HepG2 (cell line): ENCODE measurements around the gene CCT7. TPM values are rescaled to one million over a fixed set of nuclear protein-coding genes. Genes with fewer than 3 reads are reported as not detected.
A peak's percentile ranks its signal among the peaks of the same experiment; 100 is the strongest.

ENCODE experiments used
- DNMT3B ChIP-seq: conservative IDR thresholded peaks from 2 replicates; pipeline ENCODE4 v1.6.1; 2016; ENCODE audit warnings: missing biosample characterization, control low read depth
- ELF4 ChIP-seq: sonication (generic); formaldehyde crosslinking; IDR thresholded peaks from 2 replicates; pipeline ENCODE4 v1.5.0; 2020; ENCODE audit warnings: missing genetic modification reagents, mild to moderate bottlenecking, moderate library complexity, borderline replicate concordance
- HMG20B ChIP-seq: conservative IDR thresholded peaks from 2 replicates; pipeline ENCODE4 v1.6.1; 2016; ENCODE audit warnings: missing genetic modification reagents, missing compliant biosample characterization
- JDP2 ChIP-seq: sonication (generic); formaldehyde crosslinking; IDR thresholded peaks from 2 replicates; pipeline ENCODE4 v1.8.1; 2022; ENCODE audit warnings: missing genetic modification reagents, borderline replicate concordance
- KAT2B ChIP-seq: fragments of 150-350 bp; IDR thresholded peaks from 2 replicates; pipeline ENCODE4 v1.6.1; 2014; ENCODE audit warnings: low read depth, low read length, borderline replicate concordance
- NR2F6 ChIP-seq, 2 experiments: IDR thresholded peaks; 2 replicates each; pipeline ENCODE4 v1.6.1; 2016; ENCODE audit warnings: antibody characterized with exemption in 1 of 2, mild to moderate bottlenecking in 1 of 2
- PAWR ChIP-seq: sonication (generic); formaldehyde crosslinking; IDR thresholded peaks from 2 replicates; pipeline ENCODE4 v1.4.0; 2020; ENCODE audit warnings: missing genetic modification reagents, mild to moderate bottlenecking, borderline replicate concordance
- PCBP1 ChIP-seq: fragments of 200-400 bp; formaldehyde crosslinking; IDR thresholded peaks from 2 replicates; pipeline ENCODE4 v1.6.1; 2017; ENCODE audit warnings: mild to moderate bottlenecking, low read depth, low read length, borderline replicate concordance
- POLR2G ChIP-seq: fragments of 200-400 bp; formaldehyde crosslinking; IDR thresholded peaks from 2 replicates; pipeline ENCODE4 v1.6.1; 2018; ENCODE audit warnings: mild to moderate bottlenecking, low read depth, low read length, moderate library complexity
- SALL2 ChIP-seq: sonication (generic); formaldehyde crosslinking; IDR thresholded peaks from 2 replicates; pipeline ENCODE4 v1.8.1; 2023; ENCODE audit warnings: mild to moderate bottlenecking, missing genetic modification reagents, inconsistent platforms
- SNAPC5 ChIP-seq: sonication (generic); formaldehyde crosslinking; IDR thresholded peaks from 2 replicates; pipeline ENCODE4 v1.8.1; 2023; ENCODE audit warnings: mild to moderate bottlenecking, missing genetic modification reagents, borderline replicate concordance
- TGIF2 ChIP-seq: IDR thresholded peaks from 2 replicates; pipeline ENCODE4 v1.6.1; 2016; ENCODE audit warnings: control low read depth, missing compliant biosample characterization
- ZC3H13 ChIP-seq: sonication (generic); formaldehyde crosslinking; IDR thresholded peaks from 2 replicates; pipeline ENCODE4 v1.8.1; 2023; ENCODE audit warnings: mild to moderate bottlenecking, missing genetic modification reagents, moderate library complexity
- ZNF292 ChIP-seq: sonication (generic); formaldehyde crosslinking; IDR thresholded peaks from 2 replicates; pipeline ENCODE4 v1.8.1; 2022; ENCODE audit warnings: mild to moderate bottlenecking, low read depth, missing genetic modification reagents, borderline replicate concordance
- ZNF296 ChIP-seq: sonication (generic); formaldehyde crosslinking; conservative IDR thresholded peaks from 2 replicates; pipeline ENCODE4 v1.5.0; 2020; ENCODE audit warnings: mild to moderate bottlenecking, missing genetic modification reagents
- ZNF33B ChIP-seq: sonication (generic); formaldehyde crosslinking; IDR thresholded peaks from 2 replicates; pipeline ENCODE4 v1.5.1; 2020; ENCODE audit warnings: mild to moderate bottlenecking, missing genetic modification reagents
- ZNF460 ChIP-seq: sonication (generic); formaldehyde crosslinking; IDR thresholded peaks from 2 replicates; pipeline ENCODE4 v1.5.1; 2020; ENCODE audit warnings: missing genetic modification reagents, mild to moderate bottlenecking, borderline replicate concordance
- ZNF501 ChIP-seq: sonication (generic); formaldehyde crosslinking; IDR thresholded peaks from 2 replicates; pipeline ENCODE4 v1.5.1; 2020; ENCODE audit warnings: mild to moderate bottlenecking, moderate library complexity, missing genetic modification reagents
- ZNF563 ChIP-seq: sonication (generic); formaldehyde crosslinking; IDR thresholded peaks from 2 replicates; pipeline ENCODE4 v1.8.0; 2022; ENCODE audit warnings: mild to moderate bottlenecking, moderate library complexity, missing genetic modification reagents
- ZSCAN22 ChIP-seq: sonication (generic); formaldehyde crosslinking; IDR thresholded peaks from 2 replicates; pipeline ENCODE4 v1.4.0; 2020; ENCODE audit warnings: mild to moderate bottlenecking, missing genetic modification reagents
- polyA plus RNA-seq, 8 experiments: library from polyadenylated mRNA; depleted of rRNA in 3 of 8; stranded (reverse) in 7 of 8; unstranded in 1 of 8; fragments of >200 nt; fragmentation: Illumina TruSeq in 4 of 8; extraction: Trizol in 4 of 8; gene quantifications; 2 replicates each; pipeline versions ENCODE4 v1.2.1 to v1.2.3, GENCODE V29; 2011 to 2016; ENCODE audit warnings: low read depth in 4 of 8, missing spikeins in 1 of 8, mixed read lengths in 1 of 8; ENCODE audit not compliant: insufficient read depth in 1 of 8
- total RNA-seq, 5 experiments: library from RNA; depleted of rRNA; stranded (reverse); fragments of >200 nt; fragmentation: Illumina TruSeq; extraction: Trizol; gene quantifications; 2 replicates each; pipeline ENCODE4 v1.2.3, GENCODE V29; 2016; ENCODE audit warnings: low read depth in 1 of 5
- TF ChIP-seq, protein P1 (sequence below): sonication (generic); formaldehyde crosslinking; IDR thresholded peaks from 2 replicates; pipeline ENCODE4 v1.5.0; 2020; ENCODE audit warnings: mild to moderate bottlenecking, missing genetic modification reagents
- TF ChIP-seq, protein P2 (sequence below): sonication (generic); formaldehyde crosslinking; IDR thresholded peaks from 2 replicates; pipeline ENCODE4 v1.4.0; 2020; ENCODE audit warnings: missing genetic modification reagents
- TF ChIP-seq, protein P3 (sequence below): sonication (generic); formaldehyde crosslinking; IDR thresholded peaks from 2 replicates; pipeline ENCODE4 v1.4.0; 2020; ENCODE audit warnings: mild to moderate bottlenecking, missing genetic modification reagents

The CCT7 gene
- total and polyA plus RNA-seq, 2 of the 13 experiments (the other 11 are each of a cell fraction or from before 2014, with no cell fraction given) = 347 to 517 TPM

DNA sequence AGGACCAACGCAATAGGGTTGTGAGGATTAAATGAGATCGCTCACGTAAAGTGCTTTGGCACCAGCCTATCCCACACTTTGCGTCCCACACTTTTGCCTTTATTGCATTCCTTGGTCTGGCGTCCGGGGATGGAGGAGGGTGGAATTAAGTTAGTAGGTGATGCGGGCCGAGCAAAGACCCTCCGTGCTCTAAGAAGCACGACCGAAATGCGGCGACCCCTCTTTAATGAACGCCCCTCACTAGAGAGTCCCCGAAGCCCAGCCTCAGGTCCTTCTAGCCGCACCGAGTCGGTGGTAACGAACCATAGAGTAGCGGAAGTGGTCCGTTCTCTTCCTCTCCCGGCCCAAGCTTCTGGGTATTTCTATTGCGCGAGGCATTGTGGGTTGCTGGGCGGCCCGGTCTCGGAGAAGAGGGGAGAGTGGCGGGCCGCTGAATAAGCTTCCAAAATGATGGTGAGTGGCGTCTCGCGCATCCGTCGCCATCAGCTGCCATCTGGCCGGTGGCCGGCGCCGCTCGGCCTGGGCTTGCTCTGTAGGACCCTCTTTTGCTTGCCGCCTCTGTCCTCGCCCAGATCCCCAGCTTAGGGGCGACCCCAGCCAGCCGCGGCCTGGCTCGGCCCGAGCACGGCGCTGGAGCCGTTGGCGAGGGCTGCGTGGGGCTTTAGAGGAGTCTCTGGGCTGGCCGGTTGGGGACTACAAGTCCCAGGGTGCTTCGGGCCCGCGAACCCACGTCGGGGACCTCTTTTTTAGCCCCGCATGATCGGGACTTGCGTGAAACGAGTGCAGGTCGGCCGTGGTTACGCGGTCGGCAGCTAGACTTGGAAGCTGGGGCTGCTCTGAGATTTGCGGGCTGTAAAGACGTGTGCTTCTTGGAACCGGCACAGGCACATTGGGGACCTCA is at the start of gene CCT7 (continued):
- TF ChIP-seq ZNF563 (no peak; the same call in 1 of the 2 replicates), ZNF292 (CRISPR knock-in tag) (no peak), NR2F6 (IDR thresholded peaks at IDR 0.05) (no peak), NR2F6 (CRISPR knock-in tag; IDR thresholded peaks at IDR 0.05) (peak; percentile 36; the same call in 1 of the 2 replicates), PAWR (CRISPR knock-in tag) (0 out of 2 replicates have a peak, but pooled peaks have one; percentile 33), ZNF33B (no peak), ZNF296 (peak; percentile 54), PCBP1 (peak; percentile 86; the same call in 1 of the 2 replicates), POLR2G (peak; percentile 100), HMG20B (CRISPR knock-in tag) (no peak), DNMT3B (CRISPR knock-in tag) (peak; percentile 81; the same call in 1 of the 2 replicates), ZSCAN22 (CRISPR knock-in tag) (no peak), JDP2 (CRISPR knock-in tag) (no peak), ZC3H13 (CRISPR knock-in tag) (peak; percentile 89), SALL2 (CRISPR knock-in tag) (peak; percentile 88; the same call in 1 of the 2 replicates), KAT2B (no peak), ZNF501 (CRISPR knock-in tag) (peak; percentile 89), ZNF460 (CRISPR knock-in tag) (no peak; the same call in 1 of the 2 replicates), ELF4 (no peak; the same call in 1 of the 2 replicates), TGIF2 (peak; percentile 89), SNAPC5 (CRISPR knock-in tag) (peak; percentile 88; the same call in 1 of the 2 replicates)
- TF ChIP-seq, protein P1, sequence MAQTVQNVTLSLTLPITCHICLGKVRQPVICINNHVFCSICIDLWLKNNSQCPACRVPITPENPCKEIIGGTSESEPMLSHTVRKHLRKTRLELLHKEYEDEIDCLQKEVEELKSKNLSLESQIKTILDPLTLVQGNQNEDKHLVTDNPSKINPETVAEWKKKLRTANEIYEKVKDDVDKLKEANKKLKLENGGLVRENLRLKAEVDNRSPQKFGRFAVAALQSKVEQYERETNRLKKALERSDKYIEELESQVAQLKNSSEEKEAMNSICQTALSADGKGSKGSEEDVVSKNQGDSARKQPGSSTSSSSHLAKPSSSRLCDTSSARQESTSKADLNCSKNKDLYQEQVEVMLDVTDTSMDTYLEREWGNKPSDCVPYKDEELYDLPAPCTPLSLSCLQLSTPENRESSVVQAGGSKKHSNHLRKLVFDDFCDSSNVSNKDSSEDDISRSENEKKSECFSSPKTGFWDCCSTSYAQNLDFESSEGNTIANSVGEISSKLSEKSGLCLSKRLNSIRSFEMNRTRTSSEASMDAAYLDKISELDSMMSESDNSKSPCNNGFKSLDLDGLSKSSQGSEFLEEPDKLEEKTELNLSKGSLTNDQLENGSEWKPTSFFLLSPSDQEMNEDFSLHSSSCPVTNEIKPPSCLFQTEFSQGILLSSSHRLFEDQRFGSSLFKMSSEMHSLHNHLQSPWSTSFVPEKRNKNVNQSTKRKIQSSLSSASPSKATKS (CRISPR knock-in tag) = no peak
- TF ChIP-seq, protein P2, sequence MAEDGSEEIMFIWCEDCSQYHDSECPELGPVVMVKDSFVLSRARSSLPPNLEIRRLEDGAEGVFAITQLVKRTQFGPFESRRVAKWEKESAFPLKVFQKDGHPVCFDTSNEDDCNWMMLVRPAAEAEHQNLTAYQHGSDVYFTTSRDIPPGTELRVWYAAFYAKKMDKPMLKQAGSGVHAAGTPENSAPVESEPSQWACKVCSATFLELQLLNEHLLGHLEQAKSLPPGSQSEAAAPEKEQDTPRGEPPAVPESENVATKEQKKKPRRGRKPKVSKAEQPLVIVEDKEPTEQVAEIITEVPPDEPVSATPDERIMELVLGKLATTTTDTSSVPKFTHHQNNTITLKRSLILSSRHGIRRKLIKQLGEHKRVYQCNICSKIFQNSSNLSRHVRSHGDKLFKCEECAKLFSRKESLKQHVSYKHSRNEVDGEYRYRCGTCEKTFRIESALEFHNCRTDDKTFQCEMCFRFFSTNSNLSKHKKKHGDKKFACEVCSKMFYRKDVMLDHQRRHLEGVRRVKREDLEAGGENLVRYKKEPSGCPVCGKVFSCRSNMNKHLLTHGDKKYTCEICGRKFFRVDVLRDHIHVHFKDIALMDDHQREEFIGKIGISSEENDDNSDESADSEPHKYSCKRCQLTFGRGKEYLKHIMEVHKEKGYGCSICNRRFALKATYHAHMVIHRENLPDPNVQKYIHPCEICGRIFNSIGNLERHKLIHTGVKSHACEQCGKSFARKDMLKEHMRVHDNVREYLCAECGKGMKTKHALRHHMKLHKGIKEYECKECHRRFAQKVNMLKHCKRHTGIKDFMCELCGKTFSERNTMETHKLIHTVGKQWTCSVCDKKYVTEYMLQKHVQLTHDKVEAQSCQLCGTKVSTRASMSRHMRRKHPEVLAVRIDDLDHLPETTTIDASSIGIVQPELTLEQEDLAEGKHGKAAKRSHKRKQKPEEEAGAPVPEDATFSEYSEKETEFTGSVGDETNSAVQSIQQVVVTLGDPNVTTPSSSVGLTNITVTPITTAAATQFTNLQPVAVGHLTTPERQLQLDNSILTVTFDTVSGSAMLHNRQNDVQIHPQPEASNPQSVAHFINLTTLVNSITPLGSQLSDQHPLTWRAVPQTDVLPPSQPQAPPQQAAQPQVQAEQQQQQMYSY = peak; percentile 64; the same call in 1 of the 2 replicates
- TF ChIP-seq, protein P3, sequence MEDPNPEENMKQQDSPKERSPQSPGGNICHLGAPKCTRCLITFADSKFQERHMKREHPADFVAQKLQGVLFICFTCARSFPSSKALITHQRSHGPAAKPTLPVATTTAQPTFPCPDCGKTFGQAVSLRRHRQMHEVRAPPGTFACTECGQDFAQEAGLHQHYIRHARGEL (CRISPR knock-in tag) = no peak; the same call in 1 of the 2 replicates
